IMR-90 (cell line): ENCODE results near the gene MKKS. TPM values are rescaled to one million over a fixed set of nuclear protein-coding genes. Genes with fewer than 3 reads are reported as not detected.
A peak's percentile ranks its signal among the peaks of the same experiment; 100 is the strongest.

Source experiments
- ATAC-seq: fragments of 200-7000 bp; cut with Tn5 transposase; 2 replicates; pipeline ENCODE4 v1.9.1; 2020; ENCODE audit warnings: low read depth, mild to moderate bottlenecking, moderate library complexity
- BruUV-seq: library from RNA; stranded (reverse); fragments of 400-500 nt; replicated peaks from 2 replicates; lab custom pipeline; 2021; lab: Mats Ljungman, UMichigan
- CTCF ChIA-PET: fragments of 300-600 bp; formaldehyde crosslinking; extraction: SDS; loops from one replicate; lab custom pipeline; 2021; ENCODE audit warnings: antibody characterized with exemption; lab: Yijun Ruan, JAX
- POLR2A ChIA-PET: fragments of 300-600 bp; sonication (Branson Sonifier 250); formaldehyde crosslinking; loops from one replicate; lab custom pipeline; 2022; ENCODE audit warnings: antibody characterized with exemption; ENCODE audit not compliant: unreplicated experiment; lab: Charles Lee
- DNase-seq: peaks from one replicate; pipeline ENCODE4 v3.0.0; 2013
- H2AFZ ChIP-seq: replicated peaks from 2 replicates; pipeline ENCODE3; 2013; ENCODE audit warnings: low read length, mild to moderate bottlenecking; ENCODE audit not compliant: poor library complexity
- H2AK5ac ChIP-seq: 2 replicates; pipeline ENCODE4 v1.6.1; 2013; ENCODE audit warnings: low read depth, low read length, inconsistent platforms
- H2AK9ac ChIP-seq: replicated peaks from 2 replicates; pipeline ENCODE3; 2013; ENCODE audit warnings: mild to moderate bottlenecking, low read depth, low read length, moderate library complexity; ENCODE audit not compliant: poor library complexity
- H2BK120ac ChIP-seq: 2 replicates; pipeline ENCODE4 v1.6.1; 2013; ENCODE audit warnings: low read depth, low read length, inconsistent platforms
- H2BK15ac ChIP-seq: 3 replicates; pipeline ENCODE4 v1.6.1; 2013; ENCODE audit warnings: low read depth, low read length, inconsistent platforms
- H2BK20ac ChIP-seq: 2 replicates; pipeline ENCODE4 v1.6.1; 2013; ENCODE audit warnings: low read depth, mild to moderate bottlenecking, inconsistent platforms, low read length, moderate library complexity
- H2BK5ac ChIP-seq: 2 replicates; pipeline ENCODE4 v1.6.1; 2013; ENCODE audit warnings: mild to moderate bottlenecking, low read depth, low read length, inconsistent platforms; ENCODE audit not compliant: poor library complexity, severe bottlenecking
- H3K14ac ChIP-seq: replicated peaks from 2 replicates; pipeline ENCODE4 v1.6.1; 2013; ENCODE audit warnings: low read depth, low read length, inconsistent platforms
- H3K18ac ChIP-seq: 2 replicates; pipeline ENCODE4 v1.6.1; 2013; ENCODE audit warnings: low read depth, low read length, control low read depth
- H3K23ac ChIP-seq: 2 replicates; pipeline ENCODE4 v1.6.1; 2013; ENCODE audit warnings: low read depth, low read length, inconsistent platforms
- H3K27ac ChIP-seq: 2 replicates; pipeline ENCODE4 v1.5.1; 2013; ENCODE audit warnings: mild to moderate bottlenecking, control low read depth, low read length; ENCODE audit not compliant: insufficient read depth
- H3K27me3 ChIP-seq: 2 replicates; pipeline ENCODE4 v1.6.1; 2013; ENCODE audit warnings: low read length; ENCODE audit not compliant: control insufficient read depth, insufficient read depth
- H3K36me3 ChIP-seq: 2 replicates; pipeline ENCODE4 v1.6.1; 2013; ENCODE audit warnings: low read length, mixed read lengths; ENCODE audit not compliant: control insufficient read depth, insufficient read depth
- H3K4ac ChIP-seq: 2 replicates; pipeline ENCODE4 v1.6.1; 2013; ENCODE audit warnings: low read depth, low read length, inconsistent platforms
- H3K4me1 ChIP-seq: 2 replicates; pipeline ENCODE4 v1.6.1; 2013; ENCODE audit warnings: low read length, mixed read lengths; ENCODE audit not compliant: control insufficient read depth, insufficient read depth
- H3K4me2 ChIP-seq: 2 replicates; pipeline ENCODE4 v1.6.1; 2013; ENCODE audit warnings: low read depth, mild to moderate bottlenecking, control low read depth, low read length, moderate library complexity
- H3K4me3 ChIP-seq: 2 replicates; pipeline ENCODE4 v1.5.1; 2013; ENCODE audit warnings: low read depth, mild to moderate bottlenecking, control low read depth, low read length, moderate library complexity; ENCODE audit not compliant: insufficient read depth
- H3K56ac ChIP-seq: 2 replicates; pipeline ENCODE4 v1.6.1; 2013; ENCODE audit warnings: low read length, inconsistent platforms; ENCODE audit not compliant: insufficient read depth; ENCODE audit errors: extremely low read depth
- H3K79me1 ChIP-seq, 2 experiments: 2 replicates each; pipeline ENCODE4 v1.6.1; 2013; ENCODE audit warnings: low read length in 2 of 2, inconsistent platforms in 1 of 2, low read depth in 1 of 2
- H3K9ac ChIP-seq: 2 replicates; pipeline ENCODE4 v1.6.1; 2013; ENCODE audit warnings: low read depth, low read length, control low read depth
- H3K9me1 ChIP-seq: 2 replicates; pipeline ENCODE4 v1.6.1; 2013; ENCODE audit warnings: low read length, inconsistent platforms; ENCODE audit not compliant: insufficient read depth
- H3K9me3 ChIP-seq: 2 replicates; pipeline ENCODE4 v1.6.1; 2013; ENCODE audit warnings: low read length; ENCODE audit not compliant: control insufficient read depth, insufficient read depth
- H4K20me1 ChIP-seq: 2 replicates; pipeline ENCODE4 v1.6.1; 2013; ENCODE audit warnings: low read length, inconsistent platforms; ENCODE audit not compliant: insufficient read depth
- H4K5ac ChIP-seq: 2 replicates; pipeline ENCODE4 v1.6.1; 2013; ENCODE audit warnings: mild to moderate bottlenecking, low read depth, low read length, control low read depth
- H4K8ac ChIP-seq, 2 experiments: 2 replicates each; pipeline ENCODE4 v1.6.1; 2013; ENCODE audit warnings: low read depth in 2 of 2, low read length in 2 of 2, control low read depth in 1 of 2, inconsistent platforms in 1 of 2
- H4K91ac ChIP-seq: 2 replicates; pipeline ENCODE4 v1.6.1; 2013; ENCODE audit warnings: low read depth, low read length, inconsistent platforms; ENCODE audit not compliant: insufficient read depth
- CEBPB ChIP-seq: IDR thresholded peaks from 2 replicates; pipeline ENCODE4 v1.6.1; 2012; ENCODE audit warnings: low read depth, low read length, improper control_type of control experiment
- CHD1 ChIP-seq: IDR thresholded peaks from 2 replicates; pipeline ENCODE4 v1.6.1; 2012; ENCODE audit warnings: low read depth, low read length, improper control_type of control experiment
- MXI1 ChIP-seq: IDR thresholded peaks from 2 replicates; pipeline ENCODE4 v1.6.1; 2012; ENCODE audit warnings: low read depth, mild to moderate bottlenecking, low read length, moderate library complexity, borderline replicate concordance
- RFX5 ChIP-seq: IDR thresholded peaks from 2 replicates; pipeline ENCODE4 v1.8.0; 2012; ENCODE audit warnings: low read depth, mild to moderate bottlenecking, low read length, moderate library complexity
- SMC3 ChIP-seq: fragments of 150-350 bp; IDR thresholded peaks from 2 replicates; pipeline ENCODE4 v1.6.1; 2016; ENCODE audit warnings: low read depth, mild to moderate bottlenecking, antibody characterized with exemption, low read length, moderate library complexity
- WGBS, 2 experiments: methylation state at CpG; one replicate each; pipeline versions ENCODE4 v1.1.5 to v1.1.7; 2013; ENCODE audit warnings: missing lambda C conversion rate in 2 of 2; ENCODE audit not compliant: insufficient read length in 1 of 2; ENCODE audit errors: extremely low coverage in 2 of 2; 5-methylcytosine and 5-hydroxymethylcytosine counted together
- dilution Hi-C: fragments of 300-500 bp; cut with HindIII; formaldehyde crosslinking; loops from one replicate; pipeline ENCODE4 v1.14.3; 2018; ENCODE audit warnings: low sequenced_read_pairs; ENCODE audit not compliant: unreplicated experiment
- in situ Hi-C: fragments of 300-500 bp; cut with MboI; formaldehyde crosslinking; loops from 3 replicates; pipeline ENCODE4 v1.14.3; 2019; ENCODE audit warnings: low sequenced_read_pairs, inconsistent platforms, mixed read lengths
- intact Hi-C: fragments of 100-400 bp; cut with micrococcal nuclease; formaldehyde crosslinking; loops from 2 replicates; pipeline ENCODE4 v1.10.0; 2022
- polyA plus RNA-seq, 3 experiments: library from polyadenylated mRNA; depleted of rRNA; stranded (reverse); fragments of >200 nt; gene quantifications; 2 replicates each; pipeline ENCODE4 v1.2.3, GENCODE V29; 2012; ENCODE audit warnings: low replicate concordance in 1 of 3
- total RNA-seq: library from RNA; depleted of rRNA; stranded (reverse); fragments of >200 nt; gene quantifications from 2 replicates; pipeline ENCODE4 v1.2.3, GENCODE V29; 2012
- TF ChIP-seq, protein P1 (sequence below): fragments of 150-350 bp; IDR thresholded peaks from 2 replicates; pipeline ENCODE4 v1.6.1; 2016; ENCODE audit warnings: low read depth, mild to moderate bottlenecking, low read length, moderate library complexity, borderline replicate concordance

MKKS gene
- total and polyA plus RNA-seq, 2 of the 4 experiments (the other 2 are of a cell fraction): 6.9 to 7.5 TPM

DNA sequence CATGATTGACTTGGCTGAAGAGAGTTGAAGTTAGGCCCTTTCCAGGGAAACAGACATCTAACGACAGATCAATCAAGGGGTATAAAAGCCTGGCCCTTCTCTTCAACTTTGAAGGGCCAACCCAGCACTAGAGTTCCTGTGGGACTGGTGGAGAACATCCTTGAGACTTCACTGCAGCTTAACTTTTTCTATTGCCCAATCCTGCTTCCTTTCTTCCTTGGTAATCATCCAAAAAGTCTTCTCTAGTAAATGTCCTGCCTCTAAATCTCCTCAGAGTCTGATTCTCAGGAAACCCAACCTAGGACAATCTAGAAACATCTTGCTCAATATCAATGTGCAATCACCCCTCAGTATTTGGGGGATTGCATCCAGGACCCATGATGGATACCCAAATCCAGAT is 1.9 kb downstream of the MKKS start:
- Histone ChIP-seq H3K23ac (no peak overlapping the region), H2AFZ (no peak overlapping the region), H3K18ac (no peak overlapping the region), H3K36me3 (no peaks in the 10 kb centered on the region), H4K8ac (no peak overlapping the region), H3K9me1 (no peaks in the 10 kb centered on the region; the same call in 1 of the 2 replicates), H2BK20ac (no peak overlapping the region), H3K9ac (no peak overlapping the region), H2BK120ac (no peak overlapping the region), H3K4me3 (no peak overlapping the region), H3K9me3 (no peaks in the 10 kb centered on the region), H2BK15ac (no peak overlapping the region), H2AK9ac (no peak overlapping the region), H3K79me1 (peaks cover 36 to 71% of the 10 kb centered on the region in 2 experiments), H4K20me1 (no peaks in the 10 kb centered on the region), H3K27me3 (no peaks in the 10 kb centered on the region), H3K56ac (no peak overlapping the region), H4K5ac (no peak overlapping the region), H3K4me1 (peaks cover 2% of the 10 kb centered on the region; the same call in 1 of the 2 replicates), H3K27ac (no peak overlapping the region), H4K91ac (no peak overlapping the region), H2BK5ac (no peak overlapping the region), H3K4ac (no peak overlapping the region), H3K14ac (no peak overlapping the region), H2AK5ac (no peak overlapping the region), H3K4me2 (no peak overlapping the region)
- TF ChIP-seq, protein P1, sequence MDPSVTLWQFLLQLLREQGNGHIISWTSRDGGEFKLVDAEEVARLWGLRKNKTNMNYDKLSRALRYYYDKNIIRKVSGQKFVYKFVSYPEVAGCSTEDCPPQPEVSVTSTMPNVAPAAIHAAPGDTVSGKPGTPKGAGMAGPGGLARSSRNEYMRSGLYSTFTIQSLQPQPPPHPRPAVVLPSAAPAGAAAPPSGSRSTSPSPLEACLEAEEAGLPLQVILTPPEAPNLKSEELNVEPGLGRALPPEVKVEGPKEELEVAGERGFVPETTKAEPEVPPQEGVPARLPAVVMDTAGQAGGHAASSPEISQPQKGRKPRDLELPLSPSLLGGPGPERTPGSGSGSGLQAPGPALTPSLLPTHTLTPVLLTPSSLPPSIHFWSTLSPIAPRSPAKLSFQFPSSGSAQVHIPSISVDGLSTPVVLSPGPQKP: no peak
- TF ChIP-seq MXI1: no peak
- no peak for TF ChIP-seq SMC3
- no peak for TF ChIP-seq CHD1
- TF ChIP-seq RFX5: no peak
- peak; percentile 40; the same call in 1 of the 2 replicates for TF ChIP-seq CEBPB
- CTCF ChIA-PET: no interaction called here
- no peak for DNase-seq
- dilution Hi-C loops: no loop called here
- no peak for ATAC-seq
- no CpG with 5 or more reads among the region's 1 CpG for WGBS, 2 experiments
- BruUV-seq: no TSS peak
- POLR2A ChIA-PET: no interaction called here
- in situ Hi-C loops: no loop called here
- intact Hi-C loops: loop anchor here (10.0 kb wide), 1 partner anchor 1113 kb away; no protein-coding TSS in a partner anchor
